ENCODE results near the gene ABHD1. TPM values are rescaled to one million over a fixed set of nuclear protein-coding genes. Genes with fewer than 3 reads are reported as not detected.

ABHD1 gene
- total RNA-seq, 2 donors from 2014 or later: 0.29 to 1.0 TPM

- H3K27ac Mint-ChIP-seq: no peak overlapping the region
- Histone ChIP-seq H3K27ac (ENCODE audit: low read depth, low read length) (no peak overlapping the region), H3K9ac (ENCODE audit: extremely low read depth, low read length, poor library complexity, severe bottlenecking) (no peak overlapping the region), H3K27me3 (ENCODE audit: control insufficient read depth, insufficient read depth, low read length, poor library complexity, severe bottlenecking) (no peaks in the 10 kb centered on the region), H3K9me3 (ENCODE audit: control insufficient read depth, low read length) (no peaks in the 10 kb centered on the region), H3K4me3 (ENCODE audit: low read length) (no peak overlapping the region), H3K4me1 (ENCODE audit: control insufficient read depth, insufficient read depth, low read length) (no peaks in the 10 kb centered on the region), H3K36me3 (ENCODE audit: control insufficient read depth, insufficient read depth, low read length) (no peaks in the 10 kb centered on the region)
- TF ChIP-seq CTCF (conservative IDR thresholded peaks at IDR 0.05): no peak
- H3K9me3 Mint-ChIP-seq: no peaks in the 10 kb centered on the region
- H3K27me3 Mint-ChIP-seq (ENCODE audit: insufficient read depth): peaks cover 3% of the 10 kb centered on the region
- H3K4me1 Mint-ChIP-seq: peaks cover 8% of the 10 kb centered on the region
- no peaks in the 10 kb centered on the region for H3K36me3 Mint-ChIP-seq (ENCODE audit: low read depth)
- 91 to 100% methylated on average over 1 to 6 of the region's 6 CpGs for WGBS, 2 experiments (ENCODE audit: insufficient coverage in 1 of 2, insufficient read length in 1 of 2)
- no peak overlapping the region for H3K4me3 Mint-ChIP-seq
- DNase-seq: no peak
These were observed 35.7 kb downstream of the ABHD1 start for GRCh38 chr2:27159271-27159670.

- no peak for DNase-seq
- TF ChIP-seq CTCF (conservative IDR thresholded peaks at IDR 0.05): no peak
- H3K4me3 Mint-ChIP-seq: no peak overlapping the region
These were observed 36.6 kb downstream of the ABHD1 start for GRCh38 chr2:27160191-27160590.

GRCh38 chr2:27162151-27163121 is 38.8 kb downstream of the ABHD1 start:
- Mint-ChIP-seq H3K9me3 (no peaks in the 10 kb centered on the region), H3K4me3 (no peak overlapping the region)

More at GRCh38 chr2:27160191-27160590, 36.6 kb downstream of the ABHD1 start:
- Histone ChIP-seq H3K27me3 (ENCODE audit: control insufficient read depth, insufficient read depth, low read length, poor library complexity, severe bottlenecking) (no peaks in the 10 kb centered on the region), H3K4me1 (ENCODE audit: control insufficient read depth, insufficient read depth, low read length) (no peaks in the 10 kb centered on the region), H3K9me3 (ENCODE audit: control insufficient read depth, low read length) (no peaks in the 10 kb centered on the region), H3K4me3 (ENCODE audit: low read length) (no peak overlapping the region), H3K27ac (ENCODE audit: low read depth, low read length) (no peak overlapping the region), H3K9ac (ENCODE audit: extremely low read depth, low read length, poor library complexity, severe bottlenecking) (no peak overlapping the region), H3K36me3 (ENCODE audit: control insufficient read depth, insufficient read depth, low read length) (no peaks in the 10 kb centered on the region)
- Mint-ChIP-seq H3K27me3 (ENCODE audit: insufficient read depth) (peaks cover 3% of the 10 kb centered on the region), H3K27ac (no peak overlapping the region), H3K9me3 (no peaks in the 10 kb centered on the region), H3K4me1 (peaks cover 8% of the 10 kb centered on the region), H3K36me3 (ENCODE audit: low read depth) (no peaks in the 10 kb centered on the region)
- 70 to 89% methylated on average over 4 to 9 of the region's 9 CpGs for WGBS, 2 experiments (ENCODE audit: insufficient coverage in 1 of 2, insufficient read length in 1 of 2)

More at GRCh38 chr2:27162151-27163121, 38.8 kb downstream of the ABHD1 start:
- H3K36me3 ChIP-seq (ENCODE audit: control insufficient read depth, insufficient read depth, low read length): no peaks in the 10 kb centered on the region
- DNase-seq: no peak
- H3K4me1 ChIP-seq (ENCODE audit: control insufficient read depth, insufficient read depth, low read length): no peaks in the 10 kb centered on the region
- no peak overlapping the region for H3K27ac Mint-ChIP-seq
- no peak for TF ChIP-seq CTCF (conservative IDR thresholded peaks at IDR 0.05)
- H3K27me3 ChIP-seq (ENCODE audit: control insufficient read depth, insufficient read depth, low read length, poor library complexity, severe bottlenecking): no peaks in the 10 kb centered on the region
- H3K36me3 Mint-ChIP-seq (ENCODE audit: low read depth): no peaks in the 10 kb centered on the region
- H3K27me3 Mint-ChIP-seq (ENCODE audit: insufficient read depth): peaks cover 3% of the 10 kb centered on the region
- no peaks in the 10 kb centered on the region for H3K9me3 ChIP-seq (ENCODE audit: control insufficient read depth, low read length)
- no peak overlapping the region for H3K4me3 ChIP-seq (ENCODE audit: low read length)
- H3K4me1 Mint-ChIP-seq: peaks cover 8% of the 10 kb centered on the region
- H3K9ac ChIP-seq (ENCODE audit: extremely low read depth, low read length, poor library complexity, severe bottlenecking): no peak overlapping the region
- WGBS, 2 experiments (ENCODE audit: insufficient coverage in 1 of 2, insufficient read length in 1 of 2): 90 to 92% methylated on average over 12 to 15 of the region's 15 CpGs
- no peak overlapping the region for H3K27ac ChIP-seq (ENCODE audit: low read depth, low read length)

All from endodermal cell (in vitro differentiated cells).